Vagina (tissue), 2 donors: Measurements from ENCODE around the gene MATK. TPM values are rescaled to one million over a fixed set of nuclear protein-coding genes. Genes with fewer than 3 reads are reported as not detected.

Experiments used
- DNase-seq, 2 donors: peaks; one replicate each; pipeline ENCODE4 v3.0.0-alpha.2; 2017; ENCODE audit errors: extremely low spot score in 2 of 2
- H3K27ac ChIP-seq: fragments of 200-600 bp; sonication (generic); one replicate; pipeline ENCODE4 v1.5.1; 2019
- H3K27me3 ChIP-seq: fragments of 200-600 bp; sonication (generic); one replicate; pipeline ENCODE4 v1.5.1; 2019
- H3K36me3 ChIP-seq, 2 donors: fragments of 200-600 bp; sonication (generic); one replicate each; pipeline ENCODE4 v1.5.1; 2017 to 2019
- H3K4me1 ChIP-seq: fragments of 200-600 bp; sonication (generic); one replicate; pipeline ENCODE4 v1.5.1; 2019
- H3K4me3 ChIP-seq, 2 donors: fragments of 200-600 bp; sonication (generic); 1 replicate in 1 of 2; 2 replicates in 1 of 2; pipeline ENCODE4 v1.5.1; 2016 to 2019
- H3K9me3 ChIP-seq: fragments of 200-600 bp; sonication (generic); one replicate; pipeline ENCODE4 v1.5.1; 2019
- CTCF ChIP-seq, 3 experiments: fragments of 450-650 bp in 2 of 3; fragments of 200-600 bp in 1 of 3; sonication (generic) in 1 of 3; IDR thresholded peaks; one replicate each; pipeline ENCODE4 v1.5.1; 2017 to 2019; ENCODE audit warnings: antibody characterized with exemption in 3 of 3, mild to moderate bottlenecking in 2 of 3, moderate library complexity in 2 of 3
- POLR2A ChIP-seq, 2 donors: fragments of 450-650 bp; IDR thresholded peaks; one replicate each; pipeline ENCODE4 v1.6.1; 2017; ENCODE audit warnings: antibody characterized with exemption in 2 of 2, mild to moderate bottlenecking in 2 of 2, moderate library complexity in 2 of 2
- POLR2AphosphoS5 ChIP-seq, 2 donors: sonication (generic); formaldehyde crosslinking; IDR thresholded peaks; one replicate each; pipeline ENCODE4 v1.9.0; 2017; ENCODE audit warnings: antibody characterized with exemption in 2 of 2, mild to moderate bottlenecking in 2 of 2, low read depth in 1 of 2; ENCODE audit not compliant: insufficient read depth in 1 of 2
- intact Hi-C: fragments of 100-400 bp; cut with DNase I; formaldehyde crosslinking; loops from one replicate; pipeline ENCODE4 v1.15.1; 2023
- small RNA-seq: library from RNA; depleted of rRNA; stranded (forward); fragments of <200 nt; gene quantifications from one replicate; pipeline ENCODE3, GENCODE V24; 2016
- total RNA-seq: library from RNA; depleted of rRNA; stranded (reverse); fragments of >200 nt; gene quantifications from one replicate; pipeline ENCODE4 v1.2.3, GENCODE V29; 2016

Gene MATK
- total RNA-seq, 1 donor from 2014 or later, result 1.2 TPM

GRCh38 chr19:3733549-3734309 lies 52.5 kb downstream of the MATK start:
- H3K36me3 ChIP-seq, result no peaks in the 10 kb centered on the region
- no peaks in the 10 kb centered on the region for H3K27me3 ChIP-seq
- no peak overlapping the region for H3K27ac ChIP-seq
- no peak for TF ChIP-seq POLR2AphosphoS5 (IDR thresholded peaks at IDR 0.05; ENCODE audit: insufficient read depth in 1 of 2, low read depth in 1 of 2)
- no peak for TF ChIP-seq CTCF (IDR thresholded peaks at IDR 0.05)
- TF ChIP-seq POLR2A (IDR thresholded peaks at IDR 0.05), result no peak
- no peaks in the 10 kb centered on the region for H3K4me1 ChIP-seq
- DNase-seq, result no peak
- intact Hi-C loops, result no loop called here
- no peaks in the 10 kb centered on the region for H3K9me3 ChIP-seq
- no peak overlapping the region for H3K4me3 ChIP-seq

- no peaks in the 10 kb centered on the region for H3K9me3 ChIP-seq
- TF ChIP-seq POLR2AphosphoS5 (IDR thresholded peaks at IDR 0.05; ENCODE audit: insufficient read depth in 1 of 2, low read depth in 1 of 2), result no peak
- no peak for TF ChIP-seq POLR2A (IDR thresholded peaks at IDR 0.05)
- TF ChIP-seq CTCF (IDR thresholded peaks at IDR 0.05), result no peak
- DNase-seq, result no peak
- no peak overlapping the region for H3K4me3 ChIP-seq
- no peaks in the 10 kb centered on the region for H3K4me1 ChIP-seq
- H3K36me3 ChIP-seq, result no peaks in the 10 kb centered on the region
- H3K27me3 ChIP-seq, result no peaks in the 10 kb centered on the region
- intact Hi-C loops, result no loop called here
- H3K27ac ChIP-seq, result no peak overlapping the region
Observed at GRCh38 chr19:3732108-3732507, 54.1 kb downstream of the MATK start.

GRCh38 chr19:3730457-3730958 lies 55.7 kb downstream of the MATK start:
- H3K27ac ChIP-seq, result no peak overlapping the region
- no peak for DNase-seq
- H3K27me3 ChIP-seq, result no peaks in the 10 kb centered on the region
- no peaks in the 10 kb centered on the region for H3K36me3 ChIP-seq
- intact Hi-C loops, result no loop called here
- H3K4me1 ChIP-seq, result no peaks in the 10 kb centered on the region
- H3K9me3 ChIP-seq, result no peaks in the 10 kb centered on the region
- no peak for TF ChIP-seq CTCF (IDR thresholded peaks at IDR 0.05)
- TF ChIP-seq POLR2AphosphoS5 (IDR thresholded peaks at IDR 0.05; ENCODE audit: insufficient read depth in 1 of 2, low read depth in 1 of 2), result no peak
- TF ChIP-seq POLR2A (IDR thresholded peaks at IDR 0.05), result no peak
- H3K4me3 ChIP-seq, result no peak overlapping the region

Small RNA genes within 50 kb of the gene (small RNA-seq; reads per million reads assigned to genes)
- gene AC005777.1, result not detected

Other genes with a start within 250 kb of the MATK start
- not detected for gene TEKTIP1, start 247.2 kb downstream of the MATK start, total RNA-seq
- gene MFSD12, start 228.8 kb downstream of the MATK start, total RNA-seq, result 48.4 TPM
- 92.8 TPM for gene HMG20B, start 213.4 kb downstream of the MATK start, total RNA-seq
- 0.25 TPM for gene GIPC3, start 200.9 kb downstream of the MATK start, total RNA-seq
- gene TBXA2R, start 179.5 kb downstream of the MATK start, total RNA-seq, result 1.7 TPM
- gene CACTIN, start 159.6 kb downstream of the MATK start, total RNA-seq, result 36.3 TPM
- gene PIP5K1C, start 85.9 kb downstream of the MATK start, total RNA-seq, result 24.1 TPM
- gene TJP3, start 78.0 kb downstream of the MATK start, total RNA-seq, result 17.7 TPM
- gene APBA3, start 24.7 kb downstream of the MATK start, total RNA-seq, result 46.2 TPM
- 30.4 TPM for gene MRPL54, start 23.7 kb downstream of the MATK start, total RNA-seq
- gene RAX2, start 14.2 kb downstream of the MATK start, total RNA-seq, result not detected
- gene ZFR2, start 82.7 kb upstream of the MATK start, total RNA-seq, result not detected
- gene ATCAY, start 94.3 kb upstream of the MATK start, total RNA-seq, result 0.98 TPM
- gene NMRK2, start 146.7 kb upstream of the MATK start, total RNA-seq, result not detected
- gene DAPK3, start 184.7 kb upstream of the MATK start, total RNA-seq, result 62.4 TPM
- gene EEF2, start 199.1 kb upstream of the MATK start, total RNA-seq, result 1,702 TPM
- gene PIAS4, start 221.4 kb upstream of the MATK start, total RNA-seq, result 14.0 TPM